SW 1271 (cell line): ENCODE data around the gene KIF26B.
A peak's percentile ranks its signal among the peaks of the same experiment; 100 is the strongest.
"Not testable (repeated sequence)": the region's sequence is repeated elsewhere in the genome, so short reads cannot be mapped to it uniquely, and the experiment has no call there.

Source experiments
- DNase-seq, 2 experiments: peaks; one replicate each; lab custom pipeline; 2025; lab: John Stamatoyannopoulos, UW

KIF26B gene

GRCh38 chr1:245356891-245357585, 202.3 kb downstream of the KIF26B start:
- no peak for DNase-seq

- DNase-seq = not testable (repeated sequence)
Observed at GRCh38 chr1:245359101-245359680, 204.4 kb downstream of the KIF26B start.

GRCh38 chr1:245361065-245361464, 206.3 kb downstream of the KIF26B start:
- no peak for DNase-seq

GRCh38 chr1:245361951-245362350, 207.2 kb downstream of the KIF26B start:
- DNase-seq = no peak

- no peak for DNase-seq
Observed at GRCh38 chr1:245363461-245364200, 208.8 kb downstream of the KIF26B start.

- DNase-seq = no peak
Observed at GRCh38 chr1:245365095-245366020, 210.6 kb downstream of the KIF26B start.

- no peak for DNase-seq
Observed at GRCh38 chr1:245366886-245367285, 212.1 kb downstream of the KIF26B start.

- no peak for DNase-seq
Observed at GRCh38 chr1:245370175-245370825, 215.5 kb downstream of the KIF26B start.

GRCh38 chr1:245370905-245371581, 216.3 kb downstream of the KIF26B start:
- DNase-seq = no peak

- no peak for DNase-seq
Observed at GRCh38 chr1:245373131-245373530, 218.3 kb downstream of the KIF26B start.

GRCh38 chr1:245375789-245376460, 221.1 kb downstream of the KIF26B start:
- DNase-seq = no peak

- DNase-seq = no peak
Observed at GRCh38 chr1:245377854-245378253, 223.1 kb downstream of the KIF26B start.

GRCh38 chr1:245378311-245378722, 223.5 kb downstream of the KIF26B start:
- DNase-seq = no peak

GRCh38 chr1:245378745-245379144, 224.0 kb downstream of the KIF26B start:
- DNase-seq = no peak

- DNase-seq = peak in 1 of 2 experiments; percentile 20
Observed at GRCh38 chr1:245380790-245381535, 226.2 kb downstream of the KIF26B start.

GRCh38 chr1:245382981-245383380, 228.2 kb downstream of the KIF26B start:
- no peak for DNase-seq

- DNase-seq = no peak
Observed at GRCh38 chr1:245383396-245384330, 228.9 kb downstream of the KIF26B start.

GRCh38 chr1:245386297-245386971, 231.6 kb downstream of the KIF26B start:
- no peak for DNase-seq
